HFFc6 (cell line): Measurements from ENCODE around the gene TSPOAP1. TPM values are rescaled to one million over a fixed set of nuclear protein-coding genes. Genes with fewer than 3 reads are reported as not detected.
"Not testable (repeated sequence)": the region's sequence is repeated elsewhere in the genome, so short reads cannot be mapped to it uniquely, and the experiment has no call there.

Experiments used
- DNase-seq: peaks from one replicate; pipeline ENCODE4 v3.0.0-alpha.2; 2018
- H3K27ac Mint-ChIP-seq: 2 replicates; pipeline ENCODE4 v1.8.0; 2020; ENCODE audit warnings: mild to moderate bottlenecking, mixed read lengths
- H3K27me3 Mint-ChIP-seq: 2 replicates; pipeline ENCODE4 v1.8.0; 2021; ENCODE audit warnings: mild to moderate bottlenecking, moderate library complexity, mixed read lengths; ENCODE audit not compliant: insufficient read depth
- H3K36me3 Mint-ChIP-seq: 2 replicates; pipeline ENCODE4 v1.8.0; 2021; ENCODE audit warnings: low read depth, mixed read lengths
- H3K4me1 Mint-ChIP-seq: 2 replicates; pipeline ENCODE4 v1.8.0; 2020; ENCODE audit warnings: low read depth, mixed read lengths
- H3K4me3 Mint-ChIP-seq: 2 replicates; pipeline ENCODE4 v1.8.0; 2020; ENCODE audit warnings: mild to moderate bottlenecking, moderate library complexity, mixed read lengths
- H3K9me3 Mint-ChIP-seq: 2 replicates; pipeline ENCODE4 v1.8.0; 2020; ENCODE audit warnings: mild to moderate bottlenecking, mixed read lengths
- CTCF ChIP-seq: fragments of 200-600 bp; sonication (generic); IDR thresholded peaks from 2 replicates; pipeline ENCODE4 v1.5.0; 2021; ENCODE audit warnings: antibody characterized with exemption, mild to moderate bottlenecking
- total RNA-seq, 6 experiments: library from RNA; stranded (reverse); fragmentation: NEBNext Ultra II Directional; extraction: Animal tissue kit (Norgen Biotek cat#: 25700); gene quantifications; 2 replicates in 1 of 6; 3 replicates in 5 of 6; pipeline ENCODE4 v1.2.3, GENCODE V29; 2021

The TSPOAP1 gene
- total RNA-seq, 6 experiments from 2014 or later, result 0.50 to 1.8 (median 1.3) TPM

GRCh38 chr17:58345500-58345899 is 16.9 kb upstream of the TSPOAP1 start:
- Mint-ChIP-seq H3K36me3 (peaks cover 46% of the 10 kb centered on the region), H3K27ac (no peak overlapping the region), H3K9me3 (no peaks in the 10 kb centered on the region), H3K27me3 (no peaks in the 10 kb centered on the region; the same call in 1 of the 2 replicates), H3K4me3 (no peak overlapping the region), H3K4me1 (peaks cover 5% of the 10 kb centered on the region)
- no peak for DNase-seq
- no peak for TF ChIP-seq CTCF

- TF ChIP-seq CTCF, result no peak
- no peaks in the 10 kb centered on the region for H3K9me3 Mint-ChIP-seq
- no peak for DNase-seq
- no peaks in the 10 kb centered on the region; the same call in 1 of the 2 replicates for H3K27me3 Mint-ChIP-seq
- H3K27ac Mint-ChIP-seq, result no peak overlapping the region
- peaks cover 44% of the 10 kb centered on the region for H3K36me3 Mint-ChIP-seq
- H3K4me1 Mint-ChIP-seq, result peaks cover 11% of the 10 kb centered on the region
- H3K4me3 Mint-ChIP-seq, result no peak overlapping the region
These were observed 16.2 kb upstream of the TSPOAP1 start for GRCh38 chr17:58344791-58345157.

GRCh38 chr17:58344047-58344790 is 15.6 kb upstream of the TSPOAP1 start:
- no peaks in the 10 kb centered on the region; the same call in 1 of the 2 replicates for H3K27me3 Mint-ChIP-seq
- no peaks in the 10 kb centered on the region for H3K9me3 Mint-ChIP-seq
- no peak overlapping the region for H3K4me3 Mint-ChIP-seq
- no peak overlapping the region for H3K27ac Mint-ChIP-seq
- H3K4me1 Mint-ChIP-seq, result peaks cover 12% of the 10 kb centered on the region
- no peak for TF ChIP-seq CTCF
- no peak for DNase-seq
- H3K36me3 Mint-ChIP-seq, result peaks cover 38% of the 10 kb centered on the region

GRCh38 chr17:58343131-58343530 is 14.5 kb upstream of the TSPOAP1 start:
- TF ChIP-seq CTCF, result no peak
- Mint-ChIP-seq H3K4me1 (peaks cover 23% of the 10 kb centered on the region), H3K27ac (no peak overlapping the region), H3K36me3 (peaks cover 28% of the 10 kb centered on the region), H3K4me3 (no peak overlapping the region), H3K27me3 (no peaks in the 10 kb centered on the region; the same call in 1 of the 2 replicates), H3K9me3 (no peaks in the 10 kb centered on the region)
- no peak for DNase-seq

- no peak for DNase-seq
- no peak for TF ChIP-seq CTCF
- Mint-ChIP-seq H3K4me1 (peaks cover 35% of the 10 kb centered on the region), H3K4me3 (no peak overlapping the region), H3K36me3 (peaks cover 18% of the 10 kb centered on the region), H3K27ac (no peak overlapping the region), H3K9me3 (no peaks in the 10 kb centered on the region), H3K27me3 (no peaks in the 10 kb centered on the region; the same call in 1 of the 2 replicates)
These were observed 13.4 kb upstream of the TSPOAP1 start for GRCh38 chr17:58341861-58342475.

- DNase-seq, H3K27me3 Mint-ChIP-seq, H3K4me3 Mint-ChIP-seq, H3K9me3 Mint-ChIP-seq, H3K27ac Mint-ChIP-seq: not testable (repeated sequence)
- peaks cover 13% of the 10 kb centered on the region for H3K36me3 Mint-ChIP-seq
- peaks cover 41% of the 10 kb centered on the region for H3K4me1 Mint-ChIP-seq
These were observed 12.7 kb upstream of the TSPOAP1 start for GRCh38 chr17:58341136-58341860.
